Epithelial cell of proximal tubule (primary cell): Measurements from ENCODE around the gene C6orf89. TPM values are rescaled to one million over a fixed set of nuclear protein-coding genes. Genes with fewer than 3 reads are reported as not detected.

Source experiments
- DNase-seq: peaks from one replicate; pipeline ENCODE4 v3.0.0-alpha.2; 2011; ENCODE audit warnings: low read depth
- H3K4me3 ChIP-seq: 2 replicates; pipeline ENCODE4 v1.5.1; 2011; ENCODE audit warnings: low read depth, mild to moderate bottlenecking, low read length
- CTCF ChIP-seq: conservative IDR thresholded peaks from 2 replicates; pipeline ENCODE4 v1.5.1; 2012; ENCODE audit warnings: low read depth, mild to moderate bottlenecking, low read length
- total RNA-seq: library from RNA; depleted of rRNA; stranded (reverse); fragments of >200 nt; gene quantifications from 2 replicates; pipeline ENCODE4 v1.2.3, GENCODE V29; 2015

Gene C6orf89
- total RNA-seq, result 16.3 and 18.7 TPM in 2 replicates

- peak; percentile 85 for TF ChIP-seq CTCF
These were observed at the start of gene C6orf89 for GRCh38 chr6:36885461-36886401. C6orf89 (plus strand) TSS chr6:36885952; CDS start chr6:36899445, 13,493 bp downstream.

GRCh38 chr6:36836111-36837021, 49.4 kb upstream of the C6orf89 start:
- DNase-seq, result no peak

More at GRCh38 chr6:36885461-36886401, at the start of gene C6orf89:
- peak; percentile 74 for DNase-seq
- peak within 1 kb of the TSS; percentile 88 for H3K4me3 ChIP-seq

GRCh38 chr6:36837022-36837339, 48.8 kb upstream of the C6orf89 start:
- no peak for TF ChIP-seq CTCF
- no peak for DNase-seq
- no peak overlapping the region for H3K4me3 ChIP-seq

More at GRCh38 chr6:36836111-36837021, 49.4 kb upstream of the C6orf89 start:
- H3K4me3 ChIP-seq, result no peak overlapping the region
- peak; percentile 8 for TF ChIP-seq CTCF

- DNase-seq, result no peak
- H3K4me3 ChIP-seq, result no peak overlapping the region
- TF ChIP-seq CTCF, result no peak
These were observed 48.1 kb upstream of the C6orf89 start for GRCh38 chr6:36837686-36838085.

- no peak for DNase-seq
These were observed 46.6 kb upstream of the C6orf89 start, which contains the start of gene CPNE5 for GRCh38 chr6:36838896-36839748. CPNE5 (minus strand) TSS chr6:36839444; CDS start chr6:36839377, 67 bp downstream.

More at GRCh38 chr6:36838896-36839748, 46.6 kb upstream of the C6orf89 start, which contains the start of gene CPNE5:
- no peak for TF ChIP-seq CTCF
- H3K4me3 ChIP-seq, result peak within 1 kb of the TSS; percentile 45
